SK-MEL-5 (cell line): ENCODE results near the gene ID2. TPM values are rescaled to one million over a fixed set of nuclear protein-coding genes. Genes with fewer than 3 reads are reported as not detected.

ENCODE experiments used
- total RNA-seq: library from RNA; depleted of rRNA; stranded (reverse); fragments of >200 nt; shearing (Covaris generic); gene quantifications from 2 replicates; pipeline ENCODE4 v1.2.3, GENCODE V29; 2014; rRNA removed

ID2 gene
- total RNA-seq, 1 experiment from 2014 or later: 61.5 TPM

Other genes with a start within 250 kb of the ID2 start
- gene KIDINS220, start 155.6 kb downstream of the ID2 start, total RNA-seq: 54.5 and 58.5 TPM in 2 replicates